SH-SY5Y (cell line): ENCODE measurements around the gene MLN.

Experiments used
- GATA2 ChIP-seq: IDR thresholded peaks from 2 replicates; pipeline ENCODE4 v1.6.1; 2011; ENCODE audit warnings: mild to moderate bottlenecking, low read depth, low read length
- GATA3 ChIP-seq: IDR thresholded peaks from 2 replicates; pipeline ENCODE4 v1.6.1; 2011; ENCODE audit warnings: low read depth, mild to moderate bottlenecking, low read length, moderate library complexity

DNA sequence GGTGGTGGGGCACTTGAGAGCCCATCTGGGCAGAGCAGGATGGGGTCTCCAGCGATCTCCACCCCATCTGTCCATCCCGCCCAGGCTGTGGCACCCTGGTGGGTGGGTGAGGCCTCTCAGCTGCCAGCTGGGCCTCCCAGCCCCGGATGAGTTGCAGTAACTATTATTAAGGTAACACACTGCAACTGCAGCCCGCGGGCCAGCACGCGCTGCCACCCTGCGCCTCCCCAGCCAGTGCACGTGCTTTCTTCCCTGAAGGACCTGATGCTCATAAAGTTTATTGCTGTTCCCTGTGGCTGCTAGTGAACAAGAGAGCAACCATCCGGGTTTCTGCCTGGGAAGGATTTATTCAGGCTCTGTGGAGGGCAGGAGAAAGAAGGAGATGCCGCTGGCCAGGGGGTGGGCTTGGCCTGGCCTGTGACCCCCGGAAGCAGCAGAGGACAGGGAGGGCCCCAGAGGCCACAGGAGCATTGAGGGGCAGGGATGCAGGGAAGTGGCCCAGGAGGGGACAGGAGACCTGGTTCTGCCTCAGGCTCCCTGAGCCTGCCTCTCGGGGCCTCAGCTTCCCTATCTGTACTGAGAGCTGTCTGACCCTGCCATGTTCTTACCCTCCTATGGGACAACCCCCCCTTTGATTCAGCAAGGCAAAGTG, 58.8 kb downstream of the MLN start:
- TF ChIP-seq GATA3 (no peak), GATA2 (no peak)
